Frontal cortex (tissue), 1 donor: ENCODE data around the gene ALDOC. TPM values are rescaled to one million over a fixed set of nuclear protein-coding genes. Genes with fewer than 3 reads are reported as not detected.

Experiments used
- total RNA-seq: library from RNA; depleted of rRNA; stranded (reverse); fragments of >200 nt; gene quantifications from one replicate; pipeline ENCODE4 v1.2.3, GENCODE V29; 2014

The ALDOC gene
- total RNA-seq, 1 donor from 2014 or later: 56.7 TPM

Other genes starting within 250 kb of the ALDOC start
- 31.0 TPM for gene IFT20, start 241.4 kb downstream of the ALDOC start, total RNA-seq
- gene TNFAIP1, start 241.1 kb downstream of the ALDOC start, total RNA-seq: 28.5 TPM
- 42.0 TPM for gene POLDIP2, start 219.4 kb downstream of the ALDOC start, total RNA-seq
- not detected for gene SEBOX, start 211.7 kb downstream of the ALDOC start, total RNA-seq
- gene VTN, start 206.6 kb downstream of the ALDOC start, total RNA-seq: 0.41 TPM
- gene SARM1, start 205.2 kb downstream of the ALDOC start, total RNA-seq: 18.3 TPM
- gene SLC46A1, start 170.7 kb downstream of the ALDOC start, total RNA-seq: 12.2 TPM
- not detected for gene SLC13A2, start 103.3 kb downstream of the ALDOC start, total RNA-seq
- not detected for gene FOXN1, start 70.5 kb downstream of the ALDOC start, total RNA-seq
- gene UNC119, start 24.3 kb downstream of the ALDOC start, total RNA-seq: 32.6 TPM
- 16.3 TPM for gene PIGS, start 5.4 kb downstream of the ALDOC start, total RNA-seq
- gene SPAG5, start 22.1 kb upstream of the ALDOC start, total RNA-seq: 3.7 TPM
- gene RSKR, start 37.3 kb upstream of the ALDOC start, total RNA-seq: 11.8 TPM
- gene BLTP2, start 68.3 kb upstream of the ALDOC start, total RNA-seq: 81.9 TPM
- gene SDF2, start 85.0 kb upstream of the ALDOC start, total RNA-seq: 44.0 TPM
- 28.9 TPM for gene SUPT6H, start 85.3 kb upstream of the ALDOC start, total RNA-seq
- 2.9 TPM for gene PROCA1, start 135.0 kb upstream of the ALDOC start, total RNA-seq
- gene RAB34, start 141.0 kb upstream of the ALDOC start, total RNA-seq: 12.2 TPM
- 436 TPM for gene RPL23A, start 143.1 kb upstream of the ALDOC start, total RNA-seq
- gene TLCD1, start 149.3 kb upstream of the ALDOC start, total RNA-seq: under 0.01 TPM
- 0.82 TPM for gene NEK8, start 151.9 kb upstream of the ALDOC start, total RNA-seq
- 60.3 TPM for gene TRAF4, start 167.1 kb upstream of the ALDOC start, total RNA-seq